MM.1S (cell line): ENCODE results near the gene DSCAM.

Experiments
- CTCF ChIP-seq: fragments of 300-600 bp; sonication (generic); IDR thresholded peaks from 2 replicates; pipeline ENCODE4 v1.5.1; 2016; ENCODE audit warnings: antibody characterized with exemption, low read length, mixed read lengths
- EZH2 ChIP-seq: fragments of 300-600 bp; sonication (generic); optimal IDR thresholded peaks from 2 replicates; pipeline ENCODE3; 2017; ENCODE audit warnings: low read depth, mild to moderate bottlenecking, antibody characterized with exemption, low read length, mixed read lengths
- EZH2phosphoT487 ChIP-seq: fragments of 300-600 bp; sonication (generic); IDR thresholded peaks from 2 replicates; pipeline ENCODE4 v1.6.1; 2018; ENCODE audit warnings: antibody characterized with exemption, low read length

GRCh38 chr21:40639616-40640194 lies 207.3 kb downstream of the DSCAM start:
- TF ChIP-seq CTCF (no peak), EZH2 (no peak), EZH2phosphoT487 (no peak)
